Middle frontal gyrus (tissue), 1 donor: ENCODE results near the gene ANXA2.
"Not testable (repeated sequence)": the region's sequence is repeated elsewhere in the genome, so short reads cannot be mapped to it uniquely, and the experiment has no call there.

Source experiments
- DNase-seq: peaks from one replicate; pipeline ENCODE4 v3.0.0-alpha.2; 2015; ENCODE audit warnings: low spot score; ENCODE audit errors: extremely low spot score

ANXA2 gene

GRCh38 chr15:60410350-60410749 is 12.6 kb upstream of the ANXA2 start:
- DNase-seq = not testable (repeated sequence)

DNA sequence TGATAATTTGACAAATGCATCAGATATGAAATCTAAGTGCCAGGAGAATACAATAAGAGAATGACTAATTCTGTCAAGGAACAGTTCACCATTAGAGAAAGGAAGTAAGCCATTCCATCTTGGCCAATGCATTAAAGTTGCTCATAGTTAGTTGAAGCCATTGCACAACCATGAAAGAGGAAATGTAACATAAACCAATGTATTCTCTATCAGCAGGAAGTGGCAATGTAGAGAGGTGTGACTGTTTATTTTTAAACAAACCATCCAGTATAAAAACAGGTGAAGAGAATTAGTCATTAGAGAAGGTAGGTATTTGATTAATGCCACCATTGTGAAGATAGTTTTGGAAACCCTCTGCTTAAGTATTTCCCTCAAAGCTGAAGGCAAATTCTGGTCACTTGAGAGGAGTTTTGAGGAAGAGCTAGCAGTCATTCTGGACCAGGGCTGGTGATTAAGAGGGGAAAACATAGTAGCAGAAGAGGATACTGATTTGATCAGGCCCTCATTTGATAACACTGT is 10.7 kb upstream of the ANXA2 start:
- no peak for DNase-seq

DNA sequence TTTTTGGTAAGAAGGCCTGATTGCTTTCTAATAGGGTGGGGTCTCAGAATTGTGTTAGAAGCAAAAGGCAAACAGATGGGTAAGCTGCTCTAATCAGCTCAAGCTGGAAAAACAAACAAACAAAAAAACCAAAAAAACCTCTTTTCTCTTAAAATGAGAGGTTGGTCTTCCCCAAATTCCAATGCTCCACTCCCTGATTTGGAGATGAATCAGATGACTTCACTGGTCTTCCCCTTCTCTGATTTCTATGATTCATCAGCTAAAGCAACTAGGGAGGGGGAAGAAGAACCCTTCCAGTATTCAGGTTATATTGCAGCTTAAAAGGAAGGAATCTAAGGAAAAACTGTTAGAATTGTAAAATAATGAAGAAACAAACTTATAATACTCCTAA is 9.6 kb upstream of the ANXA2 start:
- no peak for DNase-seq

GRCh38 chr15:60406513-60407414 is 9.0 kb upstream of the ANXA2 start:
- no peak for DNase-seq

GRCh38 chr15:60405399-60405798 is 7.6 kb upstream of the ANXA2 start:
- no peak for DNase-seq

GRCh38 chr15:60404351-60404750 is 6.6 kb upstream of the ANXA2 start:
- DNase-seq = not testable (repeated sequence)

GRCh38 chr15:60400944-60401343 is 3.2 kb upstream of the ANXA2 start:
- no peak for DNase-seq

- no peak for DNase-seq
Measured at GRCh38 chr15:60399931-60400330, 2.1 kb upstream of the ANXA2 start.

DNA sequence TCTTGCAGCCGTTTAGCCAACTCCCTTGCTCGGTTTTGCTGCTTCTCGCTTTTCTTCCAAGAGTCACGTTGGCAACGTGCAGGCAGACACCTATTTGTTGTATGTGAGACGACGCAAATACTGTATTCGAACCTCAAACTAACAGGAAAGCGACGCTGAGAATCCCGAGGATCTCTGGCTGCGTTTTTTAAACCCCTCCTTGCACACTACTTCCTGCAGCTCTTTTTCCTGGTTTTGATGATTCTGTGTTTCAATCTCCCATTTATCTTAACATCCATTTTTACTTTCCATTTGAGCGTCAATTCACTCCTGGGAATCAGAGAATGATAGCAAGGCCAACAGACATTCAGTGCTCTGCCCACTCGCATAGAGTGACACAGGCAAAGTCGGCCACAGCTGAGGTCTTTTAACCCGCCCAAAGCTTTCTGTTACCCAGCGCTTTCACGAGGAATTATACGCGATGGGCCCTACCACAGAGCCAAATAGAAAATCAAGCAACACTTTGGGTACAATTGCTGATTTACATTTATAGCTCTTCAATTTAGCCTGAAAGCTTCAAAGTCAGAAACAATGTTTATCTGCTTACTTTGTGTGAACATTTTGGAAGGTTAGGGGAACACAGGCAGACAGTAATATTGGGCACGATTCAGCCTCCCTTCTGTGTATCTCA is 1.6 kb upstream of the ANXA2 start:
- no peak for DNase-seq

- no peak for DNase-seq
Measured at GRCh38 chr15:60396958-60397771, 621 bp downstream of the ANXA2 start.

- no peak for DNase-seq
Measured at GRCh38 chr15:60396560-60396957, 1.2 kb downstream of the ANXA2 start.

GRCh38 chr15:60396100-60396499 is 1.7 kb downstream of the ANXA2 start:
- DNase-seq = no peak

DNA sequence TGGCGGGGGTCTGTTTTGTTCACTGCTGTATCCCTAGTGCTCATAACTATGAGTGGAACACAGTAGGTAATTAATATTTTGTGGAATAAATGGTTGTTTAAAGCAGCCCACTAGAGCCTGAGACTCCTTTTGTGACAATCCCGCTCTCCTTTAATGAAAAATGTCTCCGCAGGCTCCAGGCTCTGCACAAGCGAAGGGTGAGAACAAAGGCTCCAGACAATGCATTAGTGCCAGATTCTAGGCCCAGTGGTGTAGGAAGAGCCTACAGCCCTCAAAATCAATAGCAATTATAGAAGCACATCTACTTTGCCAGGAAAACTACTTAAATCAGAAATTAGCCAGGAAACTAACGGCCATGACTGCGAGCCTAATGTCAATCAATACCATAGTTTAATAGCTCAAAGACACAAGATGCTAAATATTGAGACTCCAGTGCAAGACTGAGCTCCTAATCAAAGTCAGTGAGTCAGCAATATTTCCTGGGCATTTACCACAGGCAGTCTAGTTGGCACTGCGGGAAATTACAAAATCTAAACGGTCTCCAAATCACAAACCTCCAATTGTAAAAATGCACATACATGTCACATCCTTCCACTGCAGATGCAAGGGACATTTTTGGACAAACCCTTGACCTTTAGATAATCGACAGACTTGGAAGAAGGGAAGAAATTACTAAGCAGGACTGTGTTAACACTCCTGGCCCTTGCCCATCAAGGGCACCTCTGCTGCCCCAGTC is 2.3 kb downstream of the ANXA2 start:
- no peak for DNase-seq

- no peak for DNase-seq
Measured at GRCh38 chr15:60394689-60395097, 3.1 kb downstream of the ANXA2 start.

GRCh38 chr15:60392986-60393790 is 4.6 kb downstream of the ANXA2 start:
- no peak for DNase-seq

GRCh38 chr15:60392601-60392985 is 5.2 kb downstream of the ANXA2 start:
- DNase-seq = no peak

- no peak for DNase-seq
Measured at GRCh38 chr15:60391722-60392315, 6.0 kb downstream of the ANXA2 start.

GRCh38 chr15:60390871-60391501 is 6.8 kb downstream of the ANXA2 start:
- DNase-seq = no peak

- no peak for DNase-seq
Measured at GRCh38 chr15:60390231-60390630, 7.6 kb downstream of the ANXA2 start.
